Stimulated activated CD4-positive, alpha-beta T cell treated with anti-CD3 and anti-CD28 coated beads, Interleukin-15, amount 100 ng/mL, for 1 hour (primary cell): ENCODE data around the gene SRD5A1.

Source experiments
- DNase-seq, 2 donors: peaks; one replicate each; pipeline ENCODE4 v3.0.0-alpha.2; 2020; ENCODE audit warnings: low read depth in 1 of 2, low spot score in 1 of 2

The SRD5A1 gene

GRCh38 chr5:6723816-6724300, 90.6 kb downstream of the SRD5A1 start:
- DNase-seq: no peak
